Measurements from ENCODE around the gene CLEC2A. TPM values are rescaled to one million over a fixed set of nuclear protein-coding genes. Genes with fewer than 3 reads are reported as not detected.
"Not testable (repeated sequence)": the region's sequence is repeated elsewhere in the genome, so short reads cannot be mapped to it uniquely, and the experiment has no call there.

The CLEC2A gene
- total RNA-seq, 2 experiments from 2014 or later = not detected

DNA sequence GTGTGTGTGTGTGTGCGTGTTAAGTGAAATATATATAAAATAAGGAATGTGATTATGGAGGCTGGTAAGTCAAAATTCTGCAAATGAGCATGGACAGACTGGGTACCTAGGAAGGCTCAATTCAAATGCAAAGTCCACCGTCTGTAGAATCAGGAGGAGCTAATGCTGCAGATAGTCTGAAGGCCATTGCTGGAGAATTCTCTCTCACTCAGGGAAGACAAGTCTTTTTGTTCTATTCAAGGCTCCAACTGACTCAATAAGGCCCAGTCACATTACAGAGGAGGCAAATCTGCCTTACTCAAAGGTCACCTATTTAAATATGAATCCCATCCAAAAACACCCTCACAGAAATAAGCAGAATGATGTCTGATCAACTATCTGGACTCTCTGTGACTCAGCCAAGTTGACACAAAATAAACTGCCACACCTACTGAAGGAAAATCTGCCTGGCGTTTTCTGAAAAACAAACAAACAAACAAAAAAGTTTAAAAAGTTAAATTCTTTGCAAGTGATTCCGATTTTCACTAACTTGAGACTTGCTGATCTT, 51.6 kb downstream of the CLEC2A start:
- Mint-ChIP-seq H3K27ac (no peak overlapping the region), H3K9me3 (no peaks in the 10 kb centered on the region), H3K4me1 (peaks cover 12% of the 10 kb centered on the region), H3K4me3 (no peak overlapping the region), H3K36me3 (no peaks in the 10 kb centered on the region), H3K27me3 (no peaks in the 10 kb centered on the region)
- no peak for DNase-seq

DNA sequence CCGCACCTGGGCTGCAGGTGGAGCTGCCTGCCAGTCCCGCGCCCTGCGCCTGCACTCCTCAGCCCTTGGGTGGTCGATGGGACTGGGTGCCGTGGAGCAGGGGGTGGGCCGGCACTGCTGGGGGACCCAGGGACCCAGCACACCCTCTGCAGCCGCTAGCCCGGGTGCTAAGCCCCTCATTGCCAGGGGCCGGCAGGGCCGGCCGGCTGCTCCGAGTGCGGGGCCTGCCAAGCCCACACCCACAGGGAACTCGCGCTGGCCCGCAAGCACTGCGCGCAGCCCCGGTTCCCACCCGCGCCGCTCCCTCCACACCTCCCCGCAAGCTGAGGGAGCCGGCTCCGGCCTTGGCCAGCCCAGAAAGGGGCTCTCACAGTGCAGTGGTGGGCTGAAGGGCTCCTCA, 56.0 kb downstream of the CLEC2A start:
- H3K9me3 Mint-ChIP-seq, H3K27ac Mint-ChIP-seq, H3K36me3 Mint-ChIP-seq, H3K27me3 Mint-ChIP-seq, DNase-seq, H3K4me3 Mint-ChIP-seq: not testable (repeated sequence)
- H3K4me1 Mint-ChIP-seq = peaks cover 19% of the 10 kb centered on the region

GRCh38 chr12:9872742-9873141, 59.4 kb downstream of the CLEC2A start:
- H3K9me3 Mint-ChIP-seq = peaks cover 1% of the 10 kb centered on the region
- peaks cover 19% of the 10 kb centered on the region for H3K4me1 Mint-ChIP-seq
- DNase-seq = no peak
- no peaks in the 10 kb centered on the region for H3K36me3 Mint-ChIP-seq
- no peak overlapping the region for H3K4me3 Mint-ChIP-seq
- H3K27me3 Mint-ChIP-seq = no peaks in the 10 kb centered on the region
- H3K27ac Mint-ChIP-seq = no peak overlapping the region

- no peaks in the 10 kb centered on the region for H3K27me3 Mint-ChIP-seq
- H3K4me3 Mint-ChIP-seq = no peak overlapping the region
- H3K4me1 Mint-ChIP-seq = peaks cover 19% of the 10 kb centered on the region
- peaks cover 1% of the 10 kb centered on the region for H3K9me3 Mint-ChIP-seq
- no peak for DNase-seq
- H3K27ac Mint-ChIP-seq = no peak overlapping the region
- peaks cover 3% of the 10 kb centered on the region for H3K36me3 Mint-ChIP-seq
Observed at GRCh38 chr12:9872162-9872561, 60.0 kb downstream of the CLEC2A start.

GRCh38 chr12:9870286-9870866, 61.8 kb downstream of the CLEC2A start:
- peaks cover 1% of the 10 kb centered on the region for H3K9me3 Mint-ChIP-seq
- DNase-seq = no peak
- peak overlapping the region; percentile 87 for H3K4me3 Mint-ChIP-seq

DNA sequence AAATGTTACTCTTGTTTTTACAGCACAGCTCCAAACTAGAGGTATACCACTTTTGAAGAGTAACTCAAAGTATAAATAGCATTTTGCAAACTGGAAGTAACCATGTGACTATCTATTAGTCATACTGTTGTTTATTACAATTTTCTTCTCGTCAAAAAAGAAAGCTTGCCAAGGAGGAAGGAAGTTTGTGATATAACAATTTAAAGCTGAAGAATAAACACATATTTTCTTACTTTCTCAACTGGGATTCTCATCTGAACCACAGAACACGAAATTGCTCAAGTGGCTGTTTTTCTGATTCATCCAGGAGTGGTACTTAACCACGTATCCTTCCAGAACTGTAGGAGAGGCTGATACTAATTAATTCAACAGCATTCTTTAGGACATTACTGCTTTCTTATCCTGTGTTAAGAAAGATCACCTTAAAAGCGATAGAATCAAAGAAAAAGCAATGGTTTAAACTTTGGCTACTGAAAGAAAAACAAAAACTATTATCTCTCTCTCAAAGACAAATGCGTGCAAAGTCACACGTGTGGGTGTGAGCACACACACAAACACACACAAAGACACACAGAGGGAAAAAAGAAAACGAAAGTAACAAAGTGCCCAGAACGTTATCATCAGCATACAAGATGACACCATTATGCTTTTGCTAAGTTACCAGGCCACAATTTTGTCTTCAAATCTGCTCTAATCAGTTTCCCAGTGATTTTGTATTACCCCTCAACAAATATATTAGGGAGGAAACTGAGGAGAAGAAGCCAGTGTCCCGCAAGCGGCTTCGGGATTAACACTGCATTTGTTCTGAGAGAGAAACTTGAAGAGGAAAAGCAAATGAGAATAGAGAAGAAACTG, 62.6 kb downstream of the CLEC2A start, which contains the start of gene CLEC2B:
CLEC2B (minus strand) TSS at position 48 of the 855 bp plus-strand sequence.
- H3K27me3 Mint-ChIP-seq = no peaks in the 10 kb centered on the region
- H3K27ac Mint-ChIP-seq = peak within 1 kb of the TSS; percentile 99
- peak within 1 kb of the TSS; percentile 87 for H3K4me3 Mint-ChIP-seq
- H3K9me3 Mint-ChIP-seq = no peaks in the 10 kb centered on the region
- peak; percentile 28 for DNase-seq
- peaks cover 8% of the 10 kb centered on the region for H3K36me3 Mint-ChIP-seq
- peaks cover 32% of the 10 kb centered on the region for H3K4me1 Mint-ChIP-seq

More at GRCh38 chr12:9870286-9870866, 61.8 kb downstream of the CLEC2A start:
- peaks cover 26% of the 10 kb centered on the region for H3K4me1 Mint-ChIP-seq
- H3K36me3 Mint-ChIP-seq = peaks cover 4% of the 10 kb centered on the region
- no peaks in the 10 kb centered on the region for H3K27me3 Mint-ChIP-seq
- peak overlapping the region; percentile 99 for H3K27ac Mint-ChIP-seq

- H3K4me1 Mint-ChIP-seq = peaks cover 37% of the 10 kb centered on the region
- no peak for DNase-seq
- peaks cover 13% of the 10 kb centered on the region for H3K36me3 Mint-ChIP-seq
- peak overlapping the region; percentile 99 for H3K27ac Mint-ChIP-seq
- H3K27me3 Mint-ChIP-seq = no peaks in the 10 kb centered on the region
- H3K4me3 Mint-ChIP-seq = peak overlapping the region; percentile 87
- peaks cover 4% of the 10 kb centered on the region for H3K9me3 Mint-ChIP-seq
Observed at GRCh38 chr12:9868951-9869306, 63.2 kb downstream of the CLEC2A start.

DNA sequence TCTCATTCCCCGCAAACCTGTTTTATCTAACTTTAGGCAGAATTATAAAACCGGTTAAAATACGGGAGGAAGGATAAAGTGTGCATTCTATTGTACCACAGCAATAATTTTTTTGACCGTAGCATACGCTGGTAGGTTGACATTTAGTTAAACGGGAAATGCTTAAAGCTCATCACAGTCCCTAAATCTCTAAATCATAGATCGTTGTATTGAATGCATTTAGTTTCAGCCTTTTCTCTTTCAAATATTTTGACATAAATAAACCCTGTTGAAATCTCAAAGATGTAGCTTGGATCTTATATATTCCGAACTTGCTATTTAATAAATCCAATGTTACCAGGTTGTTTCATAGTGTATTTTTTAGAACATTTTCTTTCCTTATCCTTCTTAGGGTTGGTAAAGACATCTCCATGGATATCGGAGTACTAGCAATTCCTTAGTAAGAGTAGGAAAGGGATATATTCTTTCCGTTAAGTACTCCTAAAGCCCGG, 63.8 kb downstream of the CLEC2A start:
- Mint-ChIP-seq H3K27ac (peak overlapping the region; percentile 99), H3K4me3 (peak overlapping the region; percentile 87), H3K9me3 (peaks cover 9% of the 10 kb centered on the region), H3K36me3 (peaks cover 19% of the 10 kb centered on the region), H3K27me3 (no peaks in the 10 kb centered on the region), H3K4me1 (peaks cover 42% of the 10 kb centered on the region)
- no peak for DNase-seq

GRCh38 chr12:9867531-9867930, 64.6 kb downstream of the CLEC2A start:
- H3K9me3 Mint-ChIP-seq = peaks cover 16% of the 10 kb centered on the region
- H3K27me3 Mint-ChIP-seq = no peaks in the 10 kb centered on the region
- H3K36me3 Mint-ChIP-seq = peaks cover 27% of the 10 kb centered on the region
- no peak for DNase-seq
- H3K27ac Mint-ChIP-seq = peak overlapping the region; percentile 93
- H3K4me3 Mint-ChIP-seq = peak overlapping the region; percentile 83
- peaks cover 48% of the 10 kb centered on the region for H3K4me1 Mint-ChIP-seq

GRCh38 chr12:9866860-9867269, 65.3 kb downstream of the CLEC2A start:
- H3K36me3 Mint-ChIP-seq = peaks cover 30% of the 10 kb centered on the region

GRCh38 chr12:9864913-9865675, 67.1 kb downstream of the CLEC2A start:
- Mint-ChIP-seq H3K9me3 (peaks cover 21% of the 10 kb centered on the region), H3K36me3 (peaks cover 34% of the 10 kb centered on the region), H3K4me1 (peaks cover 42% of the 10 kb centered on the region), H3K27me3 (no peaks in the 10 kb centered on the region), H3K4me3 (peak overlapping the region; percentile 84), H3K27ac (peak overlapping the region; percentile 93)
- no peak for DNase-seq

More at GRCh38 chr12:9866860-9867269, 65.3 kb downstream of the CLEC2A start:
- Mint-ChIP-seq H3K4me3 (peak overlapping the region; percentile 83), H3K9me3 (peaks cover 18% of the 10 kb centered on the region), H3K27ac (peak overlapping the region; percentile 93), H3K4me1 (peaks cover 46% of the 10 kb centered on the region), H3K27me3 (no peaks in the 10 kb centered on the region)
- DNase-seq = no peak

Other genes starting within 250 kb of the CLEC2A start
- gene CLECL1, start 199.3 kb downstream of the CLEC2A start, total RNA-seq = 1 to 10 TPM; 6.4 to 7.0 TPM
- 100 to 1,000 TPM; 143 to 152 TPM for gene CD69, start 171.5 kb downstream of the CLEC2A start, total RNA-seq
- not detected for gene KLRF1, start 104.9 kb downstream of the CLEC2A start, total RNA-seq
- gene CLEC2B, start 63.0 kb downstream of the CLEC2A start, total RNA-seq = 10 to 100 TPM; 21.1 to 25.6 TPM
- gene KLRF2, start 50.9 kb downstream of the CLEC2A start, total RNA-seq = not detected
- gene CLEC12A, start 39.0 kb upstream of the CLEC2A start, total RNA-seq = under 1 TPM; 0.14 TPM
- not detected for gene CLEC1B, start 66.8 kb upstream of the CLEC2A start, total RNA-seq
- gene CLEC12B, start 78.3 kb upstream of the CLEC2A start, total RNA-seq = not detected
- gene CLEC9A, start 98.3 kb upstream of the CLEC2A start, total RNA-seq = not detected
- not detected for gene CLEC1A, start 166.6 kb upstream of the CLEC2A start, total RNA-seq
- not detected for gene CLEC7A, start 197.8 kb upstream of the CLEC2A start, total RNA-seq
- not detected for gene OLR1, start 239.8 kb upstream of the CLEC2A start, total RNA-seq
- gene TMEM52B, start 246.7 kb upstream of the CLEC2A start, total RNA-seq = not detected

Measured in activated naive CD8-positive, alpha-beta T cell treated with anti-CD3 and anti-CD28 coated beads for 36 hours (primary cell).